Measurements from ENCODE around the gene AUTS2. TPM values are rescaled to one million over a fixed set of nuclear protein-coding genes. Genes with fewer than 3 reads are reported as not detected.

AUTS2 gene
- total RNA-seq, 1 experiment from 2014 or later: 42.1 TPM

- no TSS peak for BruUV-seq (replicated peaks)
- H3K36me3 ChIP-seq (ENCODE audit: insufficient read depth, low read length, poor library complexity, severe bottlenecking): no peaks in the 10 kb centered on the region
- ChIA-PET CTCF (no interaction called here), POLR2A (ENCODE audit: low non-redundant PET) (no interaction called here)
- intact Hi-C loops (cut with micrococcal nuclease; ENCODE audit: unreplicated experiment): no loop called here
- H3K27me3 ChIP-seq (replicated peaks; ENCODE audit: insufficient read depth, low read depth, low read length, poor library complexity): no peaks in the 10 kb centered on the region
- no peaks in the 10 kb centered on the region for H3K9me3 ChIP-seq (ENCODE audit: low read depth, low read length, poor library complexity, severe bottlenecking)
- no peak overlapping the region for H3K27ac ChIP-seq (ENCODE audit: low read depth, low read length, poor library complexity, severe bottlenecking)
- no peak for DNase-seq (ENCODE audit: low spot score)
- H3K4me3 ChIP-seq (ENCODE audit: low read depth, low read length, poor library complexity, severe bottlenecking): no peak overlapping the region
- TF ChIP-seq CTCF (conservative IDR thresholded peaks at IDR 0.05; ENCODE audit: low read depth, low read length) (no peak), EZH2 (IDR thresholded peaks at IDR 0.05; ENCODE audit: borderline replicate concordance, low read depth, low read length, poor library complexity, severe bottlenecking) (no peak)
- H3K4me1 ChIP-seq (ENCODE audit: insufficient read depth, low read length, poor library complexity, severe bottlenecking): peaks cover 11% of the 10 kb centered on the region
Observed at GRCh38 chr7:69910150-69910549, 311.9 kb downstream of the AUTS2 start.

GRCh38 chr7:69911337-69911736 lies 313.1 kb downstream of the AUTS2 start:
- Histone ChIP-seq H3K36me3 (ENCODE audit: insufficient read depth, low read length, poor library complexity, severe bottlenecking) (no peaks in the 10 kb centered on the region), H3K4me3 (ENCODE audit: low read depth, low read length, poor library complexity, severe bottlenecking) (no peak overlapping the region), H3K27ac (ENCODE audit: low read depth, low read length, poor library complexity, severe bottlenecking) (no peak overlapping the region), H3K27me3 (replicated peaks; ENCODE audit: insufficient read depth, low read depth, low read length, poor library complexity) (no peaks in the 10 kb centered on the region), H3K9me3 (ENCODE audit: low read depth, low read length, poor library complexity, severe bottlenecking) (no peaks in the 10 kb centered on the region), H3K4me1 (ENCODE audit: insufficient read depth, low read length, poor library complexity, severe bottlenecking) (peaks cover 6% of the 10 kb centered on the region)
- intact Hi-C loops (cut with micrococcal nuclease; ENCODE audit: unreplicated experiment): no loop called here
- TF ChIP-seq CTCF (conservative IDR thresholded peaks at IDR 0.05; ENCODE audit: low read depth, low read length) (no peak), EZH2 (IDR thresholded peaks at IDR 0.05; ENCODE audit: borderline replicate concordance, low read depth, low read length, poor library complexity, severe bottlenecking) (no peak)
- POLR2A ChIA-PET (ENCODE audit: low non-redundant PET): no interaction called here
- BruUV-seq (replicated peaks): no TSS peak
- DNase-seq (ENCODE audit: low spot score): no peak
- CTCF ChIA-PET: no interaction called here

- POLR2A ChIA-PET (ENCODE audit: low non-redundant PET): no interaction called here
- no peak for DNase-seq (ENCODE audit: low spot score)
- Histone ChIP-seq H3K9me3 (ENCODE audit: low read depth, low read length, poor library complexity, severe bottlenecking) (no peaks in the 10 kb centered on the region), H3K4me3 (ENCODE audit: low read depth, low read length, poor library complexity, severe bottlenecking) (no peak overlapping the region), H3K27me3 (replicated peaks; ENCODE audit: insufficient read depth, low read depth, low read length, poor library complexity) (no peaks in the 10 kb centered on the region), H3K27ac (ENCODE audit: low read depth, low read length, poor library complexity, severe bottlenecking) (no peak overlapping the region), H3K36me3 (ENCODE audit: insufficient read depth, low read length, poor library complexity, severe bottlenecking) (no peaks in the 10 kb centered on the region), H3K4me1 (ENCODE audit: insufficient read depth, low read length, poor library complexity, severe bottlenecking) (no peaks in the 10 kb centered on the region)
- intact Hi-C loops (cut with micrococcal nuclease; ENCODE audit: unreplicated experiment): no loop called here
- no peak for TF ChIP-seq CTCF (conservative IDR thresholded peaks at IDR 0.05; ENCODE audit: low read depth, low read length)
- TF ChIP-seq EZH2 (IDR thresholded peaks at IDR 0.05; ENCODE audit: borderline replicate concordance, low read depth, low read length, poor library complexity, severe bottlenecking): no peak
- no TSS peak for BruUV-seq (replicated peaks)
- CTCF ChIA-PET: no interaction called here
Observed at GRCh38 chr7:69912141-69912540, 313.9 kb downstream of the AUTS2 start.

Measured in A673 (cell line).